Stomach (tissue), 4 donors: Measurements from ENCODE around the gene LSM7.

ENCODE experiments used
- CTCF ChIP-seq, 7 experiments: fragments of 450-650 bp in 4 of 7; fragments of 200-600 bp in 3 of 7; sonication (generic) in 3 of 7; IDR thresholded peaks; one replicate each; pipeline ENCODE4 v1.5.1; 2016 to 2019; ENCODE audit warnings: antibody characterized with exemption in 7 of 7, control low read depth in 2 of 7, mild to moderate bottlenecking in 1 of 7
- EP300 ChIP-seq: sonication (generic); formaldehyde crosslinking; IDR thresholded peaks from one replicate; pipeline ENCODE4 v1.6.1; 2017; ENCODE audit warnings: antibody characterized with exemption
- POLR2A ChIP-seq, 4 donors: fragments of 450-650 bp; IDR thresholded peaks; one replicate each; pipeline ENCODE4 v1.6.1; 2016; ENCODE audit warnings: antibody characterized with exemption in 4 of 4, control low read depth in 2 of 4, mild to moderate bottlenecking in 1 of 4, moderate library complexity in 1 of 4
- POLR2AphosphoS5 ChIP-seq, 3 donors: sonication (generic); formaldehyde crosslinking; IDR thresholded peaks; one replicate each; pipeline ENCODE4 v1.6.1; 2016; ENCODE audit warnings: antibody characterized with exemption in 3 of 3

- TF ChIP-seq CTCF (IDR thresholded peaks at IDR 0.05) (no peak), POLR2A (IDR thresholded peaks at IDR 0.05) (no peak), EP300 (no peak), POLR2AphosphoS5 (IDR thresholded peaks at IDR 0.05) (peak; percentile 87 to 97 (median 90))
Measured at GRCh38 chr19:2328401-2329148, at the start of gene LSM7, which contains the start of gene SPPL2B.
